Measurements from ENCODE around the gene HRAS.

The HRAS gene

DNA sequence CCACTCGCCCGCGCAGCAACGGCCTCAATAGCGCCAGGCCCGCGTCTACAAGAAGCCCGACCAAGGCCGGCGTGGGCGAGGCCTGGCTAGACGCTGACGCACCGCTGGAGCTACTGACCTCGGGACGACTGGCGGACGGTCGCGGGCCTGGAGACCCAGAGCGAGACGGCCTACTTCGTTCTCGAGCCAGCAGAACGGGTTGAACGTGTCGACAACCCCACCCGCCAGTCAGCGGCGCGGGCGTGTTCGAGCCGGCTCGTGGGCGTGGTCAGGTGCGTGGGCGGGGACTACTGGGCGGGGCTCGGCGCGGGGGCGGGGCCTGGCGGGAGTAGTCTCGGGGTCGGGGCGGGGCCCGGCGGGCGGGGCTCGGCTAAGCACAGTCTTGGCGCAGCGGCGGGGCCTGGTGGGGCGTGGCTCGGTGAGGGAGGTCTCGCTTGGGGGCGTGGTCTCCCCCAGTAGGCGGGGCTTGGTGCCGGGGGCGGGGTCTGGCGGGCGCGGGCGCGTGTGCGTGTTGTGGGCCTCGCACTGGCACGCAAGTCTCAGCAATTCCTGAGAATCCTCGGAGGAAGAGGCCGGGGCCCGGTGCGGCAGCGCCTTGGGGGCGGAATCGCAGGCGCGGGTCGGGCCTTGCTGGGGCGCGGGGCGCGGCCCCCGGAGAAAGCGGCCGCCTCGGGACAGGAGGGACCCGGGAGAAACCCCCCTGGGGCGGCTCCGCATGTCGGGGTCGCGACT is 28.2 kb downstream of the HRAS start, which contains the start of gene RNH1:
Gene RNH1 (minus strand): TSS at position 248 of the 732 bp plus-strand sequence. CDS start 5,080 bp downstream, outside the sequence.
- DNase-seq, result peak; percentile 94 to 100 (median 99)

DNA sequence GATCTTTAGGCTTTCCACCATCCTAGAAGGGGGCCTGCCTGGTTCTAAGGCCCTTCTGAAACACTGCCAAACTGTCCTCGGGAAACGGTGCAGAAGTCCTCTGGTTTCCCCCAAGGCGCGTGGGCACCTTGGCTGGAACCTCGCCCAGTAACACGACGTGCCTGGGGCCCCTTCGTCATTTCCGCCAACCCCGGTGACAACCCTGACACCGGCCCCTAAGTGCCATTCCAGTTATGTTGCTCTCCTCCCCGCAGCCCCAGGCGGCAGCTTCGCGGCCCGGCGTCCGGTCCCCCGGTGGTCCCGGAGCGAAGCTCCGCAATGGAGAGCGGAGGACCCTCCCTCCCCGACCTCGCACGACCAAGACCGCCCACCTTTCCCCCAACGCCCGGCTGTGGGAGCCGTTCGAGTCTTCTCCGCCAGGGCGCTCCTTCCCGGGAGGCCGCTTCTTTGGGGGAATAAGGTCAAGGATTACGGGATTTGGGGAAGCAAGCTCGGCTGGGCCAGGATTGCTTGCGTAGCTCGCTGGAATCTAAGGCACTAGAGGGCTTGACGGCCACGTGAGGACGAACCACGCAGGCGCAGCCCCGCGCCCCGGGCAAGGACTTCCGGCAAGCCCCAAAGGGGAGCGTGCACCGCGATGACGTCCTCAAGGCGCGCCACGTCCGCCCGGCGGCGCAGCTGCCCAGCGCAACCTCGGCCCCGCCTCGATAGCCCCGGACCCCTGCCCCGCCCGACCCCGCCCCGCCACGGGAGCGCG is 29.0 kb downstream of the HRAS start:
- peak; percentile 95 to 98 (median 96) for DNase-seq

DNA sequence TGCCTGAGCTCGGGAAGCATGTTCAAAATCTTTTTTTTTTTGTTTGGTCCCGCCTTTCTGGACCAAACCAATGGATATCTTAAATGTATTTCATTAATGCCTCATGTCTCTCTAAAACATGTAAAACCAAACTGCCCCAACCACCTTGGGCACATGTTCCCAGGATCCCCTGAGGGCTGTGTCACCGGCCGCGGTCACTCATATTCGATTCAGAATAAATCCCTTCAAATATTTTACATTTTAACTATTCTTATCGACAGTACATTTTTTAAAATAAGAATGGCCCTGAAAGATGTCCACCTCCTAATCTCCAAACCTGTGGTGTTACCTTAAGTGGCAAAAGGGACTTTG is 30.4 kb downstream of the HRAS start:
- DNase-seq, result no peak

DNA sequence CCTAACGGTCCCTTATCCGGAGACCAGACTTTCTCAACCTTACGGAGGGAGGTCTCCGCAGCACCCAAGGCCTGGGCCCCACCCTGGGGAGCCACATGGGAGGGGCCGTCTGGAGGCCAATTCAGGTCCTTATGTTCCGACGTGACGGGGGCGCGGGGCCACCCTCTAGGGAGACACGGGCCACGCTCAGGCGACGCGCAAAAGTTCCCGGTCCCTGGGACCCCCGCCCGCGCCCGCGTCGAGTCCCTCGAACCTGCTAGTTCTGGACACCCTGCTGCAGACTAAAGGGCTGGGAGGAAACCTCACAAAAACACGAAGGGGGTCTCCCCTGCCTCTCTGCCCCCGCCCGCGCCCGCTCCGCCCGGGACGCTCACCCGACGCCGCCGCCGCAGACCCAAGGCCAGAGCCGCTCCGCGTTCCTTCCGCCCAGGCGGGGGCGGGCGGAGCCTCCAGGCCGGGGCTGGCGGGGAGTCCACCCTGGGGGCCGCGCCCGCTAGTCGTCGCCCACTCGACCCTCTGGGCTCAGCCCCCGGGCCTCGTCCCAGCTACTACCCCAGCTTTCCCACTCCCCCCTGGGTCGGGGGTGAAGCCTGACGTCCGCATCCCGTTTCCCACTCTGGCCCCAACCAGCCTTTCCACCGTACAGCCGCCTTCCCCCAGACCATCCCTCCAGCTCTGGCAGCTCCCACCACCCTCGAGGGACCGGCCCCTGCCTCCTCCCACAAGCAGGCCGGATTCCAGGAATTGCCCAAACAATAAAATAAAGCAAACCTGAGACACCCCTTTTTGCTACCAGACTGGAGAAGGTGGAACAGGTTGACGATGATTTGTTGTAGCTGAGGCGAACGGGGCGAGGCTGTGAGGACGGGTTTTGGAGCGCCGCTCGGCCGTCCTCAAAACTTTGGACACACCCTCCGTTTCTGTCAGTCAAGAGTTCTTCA is 31.1 kb downstream of the HRAS start:
- DNase-seq, result no peak

DNA sequence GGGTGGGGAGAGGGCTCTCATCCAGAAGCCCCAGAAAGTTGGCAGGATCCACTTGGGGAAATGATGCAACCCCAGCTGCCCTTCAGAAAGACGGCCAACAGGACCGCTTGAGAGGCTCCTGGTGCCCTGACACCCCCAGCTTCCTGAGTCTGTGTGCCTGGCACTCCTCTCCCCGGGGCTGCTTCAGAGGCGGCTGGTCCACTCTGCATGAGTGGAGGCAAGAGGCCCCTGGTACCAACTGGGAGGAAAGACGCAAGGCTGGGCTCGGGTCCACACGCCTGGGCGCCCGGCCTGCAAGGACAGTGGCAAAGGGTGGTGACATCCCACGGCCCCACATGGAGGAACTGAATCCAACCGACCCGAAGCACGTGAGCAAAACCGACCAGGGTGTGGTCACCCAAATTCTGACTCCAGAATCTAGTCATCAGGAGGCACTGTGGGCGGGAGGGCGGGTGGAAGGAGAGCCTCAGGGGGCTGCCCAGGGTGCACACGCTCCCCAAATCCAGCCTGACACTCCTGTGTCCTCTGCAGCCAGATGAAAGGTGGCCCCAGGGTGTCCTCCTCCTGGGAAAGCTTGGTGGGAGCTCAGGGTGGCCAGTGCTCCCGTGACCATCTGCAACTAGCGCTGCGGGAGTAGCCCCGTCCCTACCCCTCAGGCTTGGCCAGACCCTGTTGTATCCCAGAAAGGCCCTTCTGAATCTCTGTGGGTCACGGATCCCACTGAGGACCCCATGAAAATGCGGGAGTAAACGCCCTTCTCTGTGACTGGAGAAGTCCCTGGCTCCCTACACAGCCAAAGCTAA is 32.0 kb downstream of the HRAS start:
- DNase-seq, result peak in 1 of 5 donors; percentile 65

DNA sequence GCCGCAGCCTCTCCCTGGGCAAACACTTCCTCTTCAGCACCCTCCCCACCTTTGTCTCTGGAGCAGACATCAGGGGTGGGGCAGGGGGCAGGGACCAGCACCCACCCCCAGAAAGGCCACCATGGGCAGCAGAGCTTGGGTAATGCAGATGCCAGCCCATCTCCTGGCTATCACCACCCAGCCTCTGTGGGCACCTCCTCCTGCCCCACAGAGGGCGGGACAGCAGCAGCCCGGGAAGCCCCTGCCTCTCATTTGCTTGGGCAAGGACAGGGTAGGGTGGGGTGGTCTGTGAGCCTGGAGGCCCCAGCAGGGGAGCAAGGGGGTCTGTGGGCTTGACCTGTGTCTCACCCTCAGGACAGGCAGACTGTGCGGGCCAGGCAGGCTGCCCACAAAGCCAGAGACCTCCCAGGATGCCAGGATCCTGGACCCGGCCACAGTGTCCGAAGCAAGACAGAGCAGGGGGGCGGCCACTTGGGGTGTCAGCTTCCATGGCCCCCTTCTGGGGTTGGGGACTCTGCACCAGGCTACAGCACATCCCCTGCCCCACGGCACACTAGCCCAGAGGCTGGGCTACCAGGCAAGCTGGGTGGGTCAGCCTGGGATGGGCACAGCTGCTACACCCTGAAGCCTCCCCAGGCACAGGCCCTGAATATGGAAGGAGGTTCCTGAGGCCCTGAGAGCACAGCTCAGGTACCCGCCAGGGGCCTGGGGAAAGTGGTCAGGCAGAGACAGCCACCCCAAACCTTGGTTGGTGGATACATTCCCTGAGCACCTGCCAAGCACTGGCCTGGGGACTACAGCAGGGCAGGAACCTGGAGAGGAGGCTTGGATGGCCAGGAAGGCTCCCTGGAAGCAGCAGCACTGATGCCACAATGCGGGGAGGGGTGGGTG is 32.8 kb downstream of the HRAS start:
- DNase-seq, result no peak

DNA sequence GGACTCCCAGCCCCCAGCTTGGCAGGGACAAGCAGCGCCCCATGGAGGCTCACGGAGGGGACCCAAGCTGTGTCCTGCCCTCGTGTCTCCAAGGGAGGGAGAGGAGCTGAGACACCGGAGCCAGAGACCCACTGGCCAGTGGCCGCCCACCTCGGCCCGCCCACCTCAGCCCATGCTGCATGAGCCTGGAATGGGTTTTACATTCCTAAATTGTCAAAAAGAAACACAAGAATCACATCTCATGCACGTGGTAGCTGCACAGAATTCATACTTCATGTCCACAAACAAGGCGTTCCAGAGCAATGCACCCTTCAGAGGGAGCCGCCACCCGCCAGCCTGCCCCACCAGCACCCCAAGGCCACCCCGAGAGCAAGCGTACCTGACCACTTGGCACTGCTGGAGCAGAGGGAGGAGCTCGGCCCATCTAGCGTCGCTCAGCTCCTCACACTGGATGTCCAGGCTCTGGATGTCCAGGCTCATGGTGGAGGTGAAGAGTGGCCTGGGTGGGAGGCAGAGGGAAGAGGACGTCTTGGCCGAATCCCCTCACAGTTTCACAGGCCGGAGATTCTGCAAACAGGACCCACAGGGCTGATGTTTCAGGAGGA is 33.6 kb downstream of the HRAS start:
- no peak for DNase-seq

DNA sequence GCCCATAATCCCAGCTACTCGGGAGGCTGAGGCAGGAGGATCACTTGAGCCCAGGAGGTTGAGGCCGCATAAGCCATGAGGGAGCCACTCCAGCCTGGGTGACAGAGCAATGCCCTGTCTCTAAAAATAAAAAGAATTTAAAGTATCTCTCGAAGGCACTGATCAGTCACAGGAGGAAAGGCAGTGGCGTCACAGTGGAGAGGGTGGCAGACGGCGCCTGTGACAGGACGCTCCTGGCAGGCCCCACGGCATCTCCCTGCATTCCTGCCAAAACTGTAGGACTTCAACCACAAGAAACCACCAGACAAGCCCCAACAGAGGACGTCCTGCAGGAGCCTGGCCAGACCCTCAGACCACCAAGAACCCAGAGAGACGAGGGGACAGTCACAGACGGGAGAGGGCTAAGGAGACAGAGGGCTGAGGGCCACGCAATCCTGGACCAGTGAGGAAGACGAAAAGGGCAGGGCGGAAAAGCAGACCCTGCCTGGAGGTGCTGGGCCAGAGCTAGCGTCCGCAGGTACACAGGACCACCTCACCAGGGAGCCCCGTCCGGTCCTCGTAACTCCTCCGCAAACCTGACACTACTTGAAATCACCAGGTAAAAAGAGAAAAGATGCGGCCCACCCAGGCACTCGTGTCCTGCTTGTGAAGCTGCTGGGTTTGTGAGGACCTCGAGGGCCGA is 34.2 kb downstream of the HRAS start:
- no peak for DNase-seq

DNA sequence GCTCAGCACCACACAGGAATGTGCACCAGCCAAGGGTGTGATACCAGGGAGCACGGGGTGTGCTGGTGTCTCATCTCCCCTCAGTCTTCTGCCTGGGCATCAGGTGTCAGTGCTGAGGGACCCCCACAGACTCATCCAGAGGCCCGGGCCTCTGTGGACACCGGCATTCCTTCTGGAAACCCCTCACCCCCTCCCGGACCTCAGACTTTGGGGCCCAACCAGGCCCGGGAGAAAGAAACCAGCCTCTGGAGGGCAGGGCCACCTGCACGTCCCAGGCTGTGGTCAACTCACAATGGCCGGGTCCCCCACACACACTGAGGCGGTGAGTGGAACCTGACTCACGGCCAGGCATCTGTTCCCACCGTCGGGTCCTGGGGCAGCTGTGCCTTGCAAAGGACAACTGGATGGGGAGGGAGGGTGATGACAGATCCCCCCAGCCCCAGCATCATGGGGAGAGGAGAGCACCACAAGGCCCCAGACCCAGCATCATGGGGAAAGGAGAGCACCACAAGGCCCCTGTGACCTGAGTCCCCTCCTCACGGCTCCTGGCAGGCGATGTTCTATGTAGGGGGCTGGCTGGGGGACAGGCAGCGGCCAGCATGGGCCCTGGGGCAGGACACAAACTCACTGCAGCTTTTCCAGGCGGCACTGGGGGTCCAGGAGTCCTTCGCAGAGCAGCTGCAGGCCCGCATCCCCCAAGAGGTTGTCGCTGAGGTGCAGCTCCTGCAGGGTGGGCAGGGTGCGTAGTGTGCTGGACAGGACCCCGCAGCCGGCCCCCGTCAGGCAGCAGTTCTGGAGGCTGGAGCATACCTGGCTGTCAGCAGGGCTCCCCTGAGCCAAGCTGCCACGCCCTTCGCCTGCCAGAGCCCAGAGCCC is 35.9 kb downstream of the HRAS start:
- no peak for DNase-seq

DNA sequence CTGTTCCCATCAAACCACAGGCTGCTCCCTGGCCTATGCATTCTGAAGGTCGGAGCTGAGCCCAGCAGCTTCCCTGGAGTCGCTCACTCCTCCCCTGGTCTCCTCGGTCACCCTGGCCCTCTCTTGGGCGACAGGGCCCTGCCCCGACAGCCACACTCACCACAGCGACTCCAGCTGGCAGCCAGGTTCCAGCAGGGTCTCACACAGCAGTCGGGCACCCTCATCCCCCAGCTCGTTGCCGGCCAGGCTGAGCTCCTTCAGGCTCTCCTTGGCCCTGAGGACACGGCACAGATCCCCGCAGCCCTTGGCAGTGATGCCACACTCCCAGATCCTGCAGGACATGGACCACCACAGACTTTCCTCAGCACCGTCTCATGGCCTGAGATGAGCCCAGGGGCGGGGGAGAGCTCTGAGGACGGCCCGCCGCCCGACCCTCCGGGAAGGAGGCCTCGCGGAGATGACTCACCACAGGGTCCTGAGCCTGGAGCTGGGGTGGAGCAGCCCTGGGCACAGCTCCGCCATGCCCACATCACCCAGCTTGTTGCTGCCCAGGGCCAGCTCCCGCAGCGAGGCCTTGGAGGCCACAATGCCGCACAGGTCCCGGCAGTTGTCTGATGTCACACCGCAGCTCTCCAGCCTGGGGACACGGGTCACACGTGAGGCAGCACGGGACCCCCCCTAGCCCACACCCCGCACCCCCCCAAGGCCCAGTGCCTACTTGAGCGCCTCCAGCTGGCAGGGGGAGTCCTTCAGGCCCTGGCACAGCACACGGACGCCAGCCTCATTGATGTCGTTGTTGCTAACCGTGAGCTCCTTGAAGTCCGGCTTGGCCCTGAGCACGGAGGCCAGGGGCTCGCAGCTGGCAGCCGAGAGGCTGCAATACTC is 36.8 kb downstream of the HRAS start:
- no peak for DNase-seq

DNA sequence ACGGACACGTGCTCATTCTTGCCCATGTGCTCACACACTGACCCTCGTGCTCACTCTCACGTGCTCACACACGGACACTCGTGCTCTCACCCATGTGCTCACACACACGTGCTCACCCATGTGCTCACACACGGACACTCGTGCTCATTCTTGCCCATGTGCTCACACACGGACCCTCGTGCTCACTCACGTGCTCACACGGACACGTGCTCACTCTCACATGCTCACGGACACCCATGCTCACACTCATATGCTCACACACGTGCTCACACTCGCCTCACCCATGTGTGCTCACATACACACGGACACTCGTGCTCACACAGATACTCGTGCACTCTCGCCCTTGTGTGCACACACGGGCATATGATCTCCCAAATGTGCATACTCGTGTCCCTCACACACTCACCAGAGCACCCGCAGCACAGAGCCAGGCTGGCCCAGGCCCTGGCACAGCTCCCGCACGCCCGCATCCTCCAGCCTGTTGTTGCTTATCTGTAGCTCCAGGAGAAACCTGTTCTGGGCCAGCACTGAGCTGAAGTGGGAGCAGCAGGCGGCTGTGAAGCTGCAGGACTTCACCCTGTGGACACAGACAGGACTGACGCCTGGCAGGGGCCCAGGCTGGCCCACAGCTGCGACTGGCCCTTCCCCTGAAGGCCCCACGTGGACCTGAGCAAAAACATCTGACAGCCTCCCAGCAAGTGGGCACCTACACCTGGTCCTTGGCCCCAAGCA is 37.6 kb downstream of the HRAS start:
- DNase-seq, result no peak

DNA sequence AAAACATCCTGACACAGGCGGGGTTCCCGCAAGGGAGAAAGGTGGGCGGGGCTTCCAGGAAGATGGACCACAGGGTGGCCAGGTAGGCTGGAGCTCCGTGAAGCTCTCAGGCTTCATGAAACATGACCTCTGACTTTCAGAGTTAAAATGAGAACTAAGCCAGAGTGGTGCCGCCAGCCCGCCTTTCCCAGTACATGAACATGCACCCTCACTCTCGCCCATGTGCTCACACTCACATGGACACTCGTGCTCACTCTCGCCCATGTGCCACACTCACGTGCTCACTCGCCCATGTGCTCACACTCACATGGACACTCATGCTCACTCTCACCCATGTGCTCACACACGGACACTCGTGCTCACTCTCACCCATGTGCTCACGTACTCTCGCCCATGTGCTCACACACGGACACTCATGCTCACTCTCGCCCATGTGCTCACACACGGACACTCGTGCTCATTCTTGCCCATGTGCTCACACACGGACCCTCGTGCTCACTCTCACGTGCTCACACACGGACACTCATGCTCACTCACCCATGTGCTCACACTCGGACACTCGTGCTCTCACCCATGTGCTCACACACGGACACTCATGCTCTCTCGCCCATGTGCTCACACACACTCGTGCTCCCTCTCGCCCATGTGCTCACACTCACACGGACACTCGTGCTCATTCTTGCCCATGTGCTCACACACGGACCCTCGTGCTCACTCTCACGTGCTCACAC is 38.4 kb downstream of the HRAS start:
- no peak for DNase-seq

DNA sequence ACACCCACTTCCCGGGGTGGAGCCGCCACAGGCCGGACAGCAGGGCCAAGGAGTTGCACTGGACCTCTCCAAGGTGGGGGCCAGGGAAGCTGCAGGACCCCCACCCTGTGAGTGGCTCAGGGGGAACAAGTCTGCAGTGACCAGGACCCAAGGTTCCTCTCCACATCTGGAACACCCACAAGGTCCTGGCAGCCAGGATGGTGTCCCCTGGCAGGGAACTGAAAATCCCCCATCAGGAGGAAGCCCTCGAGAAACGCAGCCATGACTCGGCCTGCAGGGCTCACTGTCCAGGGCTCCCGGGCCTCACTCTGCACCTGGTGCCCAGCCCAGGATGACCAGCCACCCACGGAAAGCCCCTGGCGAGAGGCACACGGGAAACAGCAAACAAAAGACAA is 39.8 kb downstream of the HRAS start:
- no peak for DNase-seq

DNA sequence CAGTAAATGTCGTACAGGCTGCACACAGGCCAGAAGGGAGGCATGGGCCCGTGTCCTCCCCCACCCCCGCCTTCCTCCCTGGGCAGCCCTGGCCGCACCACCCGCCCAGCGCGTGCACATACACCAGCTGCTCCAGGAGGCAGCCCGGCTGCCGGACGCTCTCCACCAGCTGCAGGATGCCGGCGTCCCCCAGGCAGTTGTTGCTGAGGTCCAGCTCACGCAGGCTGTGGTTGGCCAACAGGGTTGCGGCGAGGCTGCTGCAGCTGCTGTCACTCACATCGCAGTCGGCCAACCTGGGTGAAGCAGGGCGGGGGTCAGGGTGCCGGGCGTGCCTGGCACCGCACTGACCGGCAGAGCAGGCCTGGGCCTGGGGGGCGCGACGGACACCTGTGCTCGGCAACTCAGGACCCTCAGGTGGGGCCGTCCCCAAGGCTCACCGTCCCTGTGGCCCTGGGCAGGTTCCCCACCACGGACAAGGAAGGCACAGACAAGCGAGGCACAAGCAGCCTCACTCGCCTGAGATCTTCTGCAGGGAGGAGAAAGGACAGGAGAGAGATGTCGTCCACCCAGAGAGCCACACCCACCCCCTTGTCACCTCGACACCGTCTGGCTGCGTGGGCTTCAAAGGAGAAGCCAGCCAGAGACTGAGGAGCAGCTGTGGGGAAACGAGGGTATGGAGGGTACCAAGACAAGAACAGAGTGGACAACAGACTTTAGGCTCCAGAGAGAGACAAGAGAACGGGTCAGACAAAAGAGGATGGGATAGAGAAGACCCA is 40.4 kb downstream of the HRAS start:
- no peak for DNase-seq

DNA sequence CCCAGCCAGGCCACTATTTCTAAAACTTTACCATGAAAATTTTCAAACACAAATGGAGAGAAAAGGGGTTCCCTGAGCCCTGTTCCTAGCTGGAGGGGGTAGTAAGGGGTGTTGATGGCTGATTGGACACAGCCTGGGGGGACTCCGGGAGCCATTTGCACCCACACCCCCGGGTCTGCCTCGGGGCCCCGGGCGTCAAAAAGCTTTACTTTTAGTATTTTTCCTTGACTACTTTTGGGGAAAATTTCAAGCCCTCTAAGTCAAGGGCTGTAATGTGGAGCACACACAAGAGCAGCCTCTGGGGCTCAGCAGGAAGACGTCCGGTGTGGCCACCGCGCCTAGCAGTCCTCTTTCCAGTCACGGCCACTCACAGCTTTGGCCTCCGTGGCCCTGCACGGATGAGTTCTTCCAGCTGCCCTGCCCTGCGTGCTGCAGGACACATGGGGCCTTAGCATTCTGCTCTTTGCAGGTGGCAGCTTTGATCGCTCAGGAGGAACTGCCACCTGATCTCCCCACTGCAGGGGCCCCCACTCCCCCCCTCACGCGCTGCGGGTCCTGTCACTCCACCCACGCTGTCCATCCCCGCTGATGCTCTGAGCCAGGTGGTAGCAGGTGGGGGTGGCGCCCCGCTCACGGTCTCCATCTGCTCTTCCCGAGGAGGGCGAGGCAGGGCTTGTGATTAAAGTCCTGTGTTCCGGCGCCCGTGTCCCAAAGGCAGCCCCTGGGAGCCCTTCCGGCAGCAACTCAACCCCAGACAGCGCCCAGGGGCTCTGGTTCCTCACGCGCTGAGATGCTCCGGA is 42.7 kb downstream of the HRAS start:
- DNase-seq, result no peak

Data from T-helper 1 cell (primary cell).